ENCODE measurements around the gene KLHL7. TPM values are rescaled to one million over a fixed set of nuclear protein-coding genes. Genes with fewer than 3 reads are reported as not detected.
"Not testable (repeated sequence)": the region's sequence is repeated elsewhere in the genome, so short reads cannot be mapped to it uniquely, and the experiment has no call there.

The KLHL7 gene
- total and polyA plus RNA-seq, 7 donors, result 10.6 to 18.0 (median 13.6) TPM

- Histone ChIP-seq H3K36me3 (ENCODE audit: insufficient read depth in 1 of 2, low read depth in 1 of 2) (peaks cover 3 to 41% of the 10 kb centered on the region in 2 donors), H3K27ac (no peak overlapping the region), H3K4me3 (no peak overlapping the region), H3K9me3 (no peaks in the 10 kb centered on the region), H3K27me3 (ENCODE audit: insufficient read depth in 3 of 3, low read length in 2 of 3) (no peaks in the 10 kb centered on the region), H3K4me1 (peaks cover 20% of the 10 kb centered on the region)
- intact Hi-C loops (cut with DNase I), result no loop called here
- no peak for ATAC-seq
- DNase-seq, result no peak
- 70 to 82% (median 81%) methylated on average over 1 of the region's 1 CpG for WGBS, 3 donors
- TF ChIP-seq CTCF (IDR thresholded peaks at IDR 0.05), result no peak
Observed at GRCh38 chr7:23184291-23184690, 78.7 kb downstream of the KLHL7 start.

- Histone ChIP-seq H3K36me3 (ENCODE audit: insufficient read depth in 1 of 2, low read depth in 1 of 2) (peaks cover 3 to 44% of the 10 kb centered on the region in 2 donors), H3K27me3 (ENCODE audit: insufficient read depth in 3 of 3, low read length in 2 of 3) (no peaks in the 10 kb centered on the region), H3K4me1 (peaks cover 20% of the 10 kb centered on the region), H3K9me3 (no peaks in the 10 kb centered on the region), H3K4me3 (no peak overlapping the region), H3K27ac (no peak overlapping the region)
- intact Hi-C loops (cut with DNase I), result no loop called here
- DNase-seq, result no peak
- peak; percentile 44 for TF ChIP-seq CTCF (IDR thresholded peaks at IDR 0.05)
- 68 to 71% (median 68%) methylated on average over 4 of the region's 4 CpGs for WGBS, 3 donors
- ATAC-seq, result no peak
Observed at GRCh38 chr7:23184709-23185359, 79.2 kb downstream of the KLHL7 start.

GRCh38 chr7:23185980-23186379, 80.4 kb downstream of the KLHL7 start:
- Histone ChIP-seq H3K36me3 (ENCODE audit: insufficient read depth in 1 of 2, low read depth in 1 of 2) (peaks cover 3 to 51% of the 10 kb centered on the region in 2 donors), H3K9me3 (no peaks in the 10 kb centered on the region), H3K4me3 (no peak overlapping the region), H3K27ac (no peak overlapping the region), H3K27me3 (ENCODE audit: insufficient read depth in 3 of 3, low read length in 2 of 3) (no peaks in the 10 kb centered on the region), H3K4me1 (peaks cover 20% of the 10 kb centered on the region)
- intact Hi-C loops (cut with DNase I), result no loop called here
- 72 to 83% (median 82%) methylated on average over 1 of the region's 1 CpG for WGBS, 3 donors
- ATAC-seq (no peak), DNase-seq (no peak)
- TF ChIP-seq CTCF (IDR thresholded peaks at IDR 0.05), result no peak

- intact Hi-C loops (cut with DNase I), result no loop called here
- ATAC-seq (no peak), DNase-seq (no peak)
- no peak overlapping the region for H3K27ac ChIP-seq
- H3K27me3 ChIP-seq (ENCODE audit: insufficient read depth in 3 of 3, low read length in 2 of 3), result no peaks in the 10 kb centered on the region
- peaks cover 3 to 78% of the 10 kb centered on the region in 2 donors for H3K36me3 ChIP-seq (ENCODE audit: insufficient read depth in 1 of 2, low read depth in 1 of 2)
- H3K9me3 ChIP-seq, result no peaks in the 10 kb centered on the region
- WGBS, 3 donors, result 50 to 70% (median 53%) methylated on average over 2 of the region's 2 CpGs
- TF ChIP-seq CTCF (IDR thresholded peaks at IDR 0.05), result no peak
- no peaks in the 10 kb centered on the region for H3K4me1 ChIP-seq
- H3K4me3 ChIP-seq, result no peak overlapping the region
Observed at GRCh38 chr7:23191022-23191421, 85.4 kb downstream of the KLHL7 start.

GRCh38 chr7:23193650-23194227, 88.2 kb downstream of the KLHL7 start:
- H3K4me3 ChIP-seq; intact Hi-C loops (cut with DNase I); H3K27ac ChIP-seq; H3K9me3 ChIP-seq; H3K27me3 ChIP-seq (ENCODE audit: insufficient read depth in 3 of 3, low read length in 2 of 3); ATAC-seq; H3K4me1 ChIP-seq; DNase-seq: not testable (repeated sequence)
- 97 to 99% (median 98%) methylated on average over 25 to 27 of the region's 27 CpGs for WGBS, 3 donors
- peaks cover 2 to 64% of the 10 kb centered on the region in 2 donors for H3K36me3 ChIP-seq (ENCODE audit: insufficient read depth in 1 of 2, low read depth in 1 of 2)

Data from psoas muscle (tissue), 8 donors.